ENCODE measurements around the gene SELENON. TPM values are rescaled to one million over a fixed set of nuclear protein-coding genes. Genes with fewer than 3 reads are reported as not detected.

The SELENON gene
- total and polyA plus RNA-seq, 2 of the 13 experiments (the other 11 are each of a cell fraction or from before 2014, with no cell fraction given): 3.8 to 8.0 TPM

DNA sequence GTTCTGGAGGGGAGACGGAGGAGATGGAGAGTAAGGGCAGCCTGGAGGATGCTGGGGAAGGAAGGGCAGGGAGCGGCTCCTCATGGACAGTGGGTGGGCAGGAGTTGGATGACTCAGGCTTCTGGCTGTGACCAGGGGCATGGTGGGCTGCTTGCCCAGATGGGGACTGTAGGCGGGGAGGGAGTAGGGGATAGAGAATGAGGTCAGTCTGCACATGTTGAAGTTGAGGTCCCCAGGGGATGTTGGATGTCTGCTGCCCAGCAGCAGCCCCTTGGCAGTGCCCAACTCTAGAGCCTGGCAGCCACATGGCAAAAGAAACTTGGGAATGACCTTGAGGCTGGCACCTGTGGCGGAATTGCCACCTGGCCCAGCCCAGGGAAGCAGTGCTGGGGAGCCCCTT lies 6.4 kb downstream of the SELENON start:
- H3K36me3 ChIP-seq (replicated peaks in 1 of 2; ENCODE audit: control insufficient read depth in 1 of 2, insufficient read depth in 2 of 2, low read length in 2 of 2): no peaks in the 10 kb centered on the region
- in situ Hi-C loops (cut with HindIII; ENCODE audit: extremely low pct_ligation_motif_present, low pct_unique_long_range_greater_than_20kb) (loop anchor here (25.0 kb wide), 1 partner anchor 194 kb away; the partner anchor contains the start of gene MAN1C1), intact Hi-C loops (cut with micrococcal nuclease; ENCODE audit: unreplicated experiment) (no loop called here)
- H3K27me3 ChIP-seq (ENCODE audit: control insufficient read depth in 1 of 2, insufficient read depth in 2 of 2, low read length in 2 of 2): no peaks in the 10 kb centered on the region
- POLR2A ChIA-PET: no interaction called here
- H3K9ac ChIP-seq (ENCODE audit: insufficient read depth, low read depth, low read length): no peak overlapping the region
- H3K4me2 ChIP-seq (ENCODE audit: low read depth, low read length): no peak overlapping the region
- H3K9me3 ChIP-seq (ENCODE audit: low read length): no peaks in the 10 kb centered on the region
- CTCF ChIA-PET (ENCODE audit: low intra/inter-chr PET ratio, low total read pairs): no interaction called here
- FAIRE-seq (no peak), DNase-seq (ENCODE audit: low spot score) (no peak), ATAC-seq (no peak)
- no peak for TF ChIP-seq ZNF558 (CRISPR knock-in tag; IDR thresholded peaks at IDR 0.05; ENCODE audit: borderline replicate concordance)
- TF ChIP-seq, protein P1, sequence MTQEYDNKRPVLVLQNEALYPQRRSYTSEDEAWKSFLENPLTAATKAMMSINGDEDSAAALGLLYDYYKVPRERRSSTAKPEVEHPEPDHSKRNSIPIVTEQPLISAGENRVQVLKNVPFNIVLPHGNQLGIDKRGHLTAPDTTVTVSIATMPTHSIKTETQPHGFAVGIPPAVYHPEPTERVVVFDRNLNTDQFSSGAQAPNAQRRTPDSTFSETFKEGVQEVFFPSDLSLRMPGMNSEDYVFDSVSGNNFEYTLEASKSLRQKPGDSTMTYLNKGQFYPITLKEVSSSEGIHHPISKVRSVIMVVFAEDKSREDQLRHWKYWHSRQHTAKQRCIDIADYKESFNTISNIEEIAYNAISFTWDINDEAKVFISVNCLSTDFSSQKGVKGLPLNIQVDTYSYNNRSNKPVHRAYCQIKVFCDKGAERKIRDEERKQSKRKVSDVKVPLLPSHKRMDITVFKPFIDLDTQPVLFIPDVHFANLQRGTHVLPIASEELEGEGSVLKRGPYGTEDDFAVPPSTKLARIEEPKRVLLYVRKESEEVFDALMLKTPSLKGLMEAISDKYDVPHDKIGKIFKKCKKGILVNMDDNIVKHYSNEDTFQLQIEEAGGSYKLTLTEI (CRISPR knock-in tag; conservative IDR thresholded peaks at IDR 0.05): no peak
- TF ChIP-seq KAT7 (CRISPR knock-in tag; IDR thresholded peaks at IDR 0.05; ENCODE audit: borderline replicate concordance): no peak
- no peak for TF ChIP-seq ZNF605 (CRISPR knock-in tag; IDR thresholded peaks at IDR 0.05)
- no peak for TF ChIP-seq ZNF282 (IDR thresholded peaks at IDR 0.05; ENCODE audit: partially characterized antibody)
- TF ChIP-seq ZNF644 (CRISPR knock-in tag; IDR thresholded peaks at IDR 0.05; ENCODE audit: low read depth): no peak
- TF ChIP-seq PCBP1 (IDR thresholded peaks at IDR 0.05; ENCODE audit: borderline replicate concordance, low read depth, low read length): no peak
- TF ChIP-seq ZNF569 (CRISPR knock-in tag; IDR thresholded peaks at IDR 0.05; ENCODE audit: borderline replicate concordance): no peak
- TF ChIP-seq ZNF17 (CRISPR knock-in tag; IDR thresholded peaks at IDR 0.05): no peak
- WGBS (ENCODE audit: low lambda C conversion rate): 96% methylated on average over 3 of the region's 4 CpGs
- H3K4me3 ChIP-seq (replicated peaks in 1 of 3; ENCODE audit: insufficient read depth in 1 of 3, low read depth in 2 of 3, low read length in 3 of 3): no peak overlapping the region
- no peaks in the 10 kb centered on the region for H3K79me2 ChIP-seq (ENCODE audit: insufficient read depth, low read length)
- no peaks in the 10 kb centered on the region for H4K20me1 ChIP-seq (ENCODE audit: insufficient read depth, low read length)
- no peak overlapping the region for H2AFZ ChIP-seq (ENCODE audit: low read length)
- no TSS peak for BruUV-seq (replicated peaks)
- no peak overlapping the region for H3K27ac ChIP-seq (ENCODE audit: extremely low read length, insufficient read depth, low read length)
- H3K4me1 ChIP-seq (ENCODE audit: insufficient read depth, low read length): no peaks in the 10 kb centered on the region
